ENCODE data around the gene HDAC4. TPM values are rescaled to one million over a fixed set of nuclear protein-coding genes. Genes with fewer than 3 reads are reported as not detected.

Gene HDAC4
- total and polyA plus RNA-seq, 9 of the 15 experiments (the other 6 are each of a cell fraction or from before 2014, with no cell fraction given) = 0.11 to 20.2 (median 4.0) TPM

GRCh38 chr2:239275044-239275685 is 125.7 kb downstream of the HDAC4 start (continued):
- TF ChIP-seq RUNX1 (IDR thresholded peaks at IDR 0.05; ENCODE audit: low read depth) = no peak
- no peak for TF ChIP-seq OTX1 (CRISPR knock-in tag; IDR thresholded peaks at IDR 0.05)
- 0 out of 4 replicates have a peak, but pooled peaks have one; percentile 39 to 40 for TF ChIP-seq FOXK2 (conservative IDR thresholded peaks at IDR 0.05 in 1 of 2, IDR thresholded peaks at IDR 0.05 in 1 of 2; ENCODE audit: low read depth in 2 of 2)
- no peak for TF ChIP-seq TAF15 (IDR thresholded peaks at IDR 0.05; ENCODE audit: low read depth, low read length)
- TF ChIP-seq NCOA1 (IDR thresholded peaks at IDR 0.05; ENCODE audit: low read depth) = peak; percentile 53; the same call in 1 of the 2 replicates
- no peak for TF ChIP-seq ZNF764 (CRISPR knock-in tag; IDR thresholded peaks at IDR 0.05; ENCODE audit: low read depth)
- no peak for TF ChIP-seq ESRRB (CRISPR knock-in tag; IDR thresholded peaks at IDR 0.05; ENCODE audit: borderline replicate concordance)
- TF ChIP-seq HMBOX1 (IDR thresholded peaks at IDR 0.05) = no peak
- TF ChIP-seq TRIM24 (IDR thresholded peaks at IDR 0.05) = no peak; a peak in 2 of 4 replicates
- no peak for TF ChIP-seq ID3 (CRISPR knock-in tag; IDR thresholded peaks at IDR 0.05)
- TF ChIP-seq ID3 (tag; IDR thresholded peaks at IDR 0.05) = peak; percentile 58; the same call in 1 of the 2 replicates
- no peak for TF ChIP-seq ZNF561 (CRISPR knock-in tag; conservative IDR thresholded peaks at IDR 0.05)
- no peak for TF ChIP-seq ILF3 (IDR thresholded peaks at IDR 0.05; ENCODE audit: borderline replicate concordance)
- no peak for TF ChIP-seq PTTG1 (tag; IDR thresholded peaks at IDR 0.05; ENCODE audit: low read depth)
- TF ChIP-seq ZNF217 (CRISPR knock-in tag; IDR thresholded peaks at IDR 0.05) = no peak
- TF ChIP-seq PBX2 (CRISPR knock-in tag; IDR thresholded peaks at IDR 0.05; ENCODE audit: low read depth) = peak; percentile 47
- peak; percentile 87 for TF ChIP-seq PBX2 (tag; conservative IDR thresholded peaks at IDR 0.05; ENCODE audit: low read depth)
- no peak for TF ChIP-seq ZNF695 (CRISPR knock-in tag; IDR thresholded peaks at IDR 0.05)
- TF ChIP-seq ZNF316 (IDR thresholded peaks at IDR 0.05) = peak; percentile 96
- no peak for TF ChIP-seq NEUROD1 (IDR thresholded peaks at IDR 0.05; ENCODE audit: borderline replicate concordance, low read depth, low read length, partially characterized antibody)
- no peak for TF ChIP-seq SNRNP70 (optimal IDR thresholded peaks at IDR 0.05; ENCODE audit: low read depth, low read length)
- no peak for TF ChIP-seq RBM25 (IDR thresholded peaks at IDR 0.05; ENCODE audit: low read depth, low read length, severe bottlenecking)
- no peak for TF ChIP-seq ZNF77 (CRISPR knock-in tag; IDR thresholded peaks at IDR 0.05)
- TF ChIP-seq PURB (CRISPR knock-in tag; IDR thresholded peaks at IDR 0.05; ENCODE audit: low read depth) = no peak
- TF ChIP-seq POLR3G (IDR thresholded peaks at IDR 0.05; ENCODE audit: extremely low read depth, insufficient read length, insufficient replicate concordance) = no peak
- TF ChIP-seq MYC (IDR thresholded peaks at IDR 0.05; ENCODE audit: low read depth, low read length) = peak; percentile 52; the same call in 1 of the 2 replicates
- 0 out of 2 replicates have a peak, but pooled peaks have one; percentile 20 for TF ChIP-seq MYC (CRISPR knock-in tag; IDR thresholded peaks at IDR 0.05; ENCODE audit: borderline replicate concordance, low read depth)
- TF ChIP-seq EGR1 (conservative IDR thresholded peaks at IDR 0.05) = no peak
